HG03460 (cell line): ENCODE data around the gene PMPCB.
A peak's percentile ranks its signal among the peaks of the same experiment; 100 is the strongest.

Source experiments
- ATAC-seq: cut with Tn5 transposase; IDR thresholded peaks from one replicate; pipeline ENCODE4 v1.9.1; 2021; ENCODE audit not compliant: unreplicated experiment

PMPCB gene

GRCh38 chr7:103317009-103317408, 19.8 kb downstream of the PMPCB start:
- ATAC-seq = no peak

- ATAC-seq = no peak
Measured at GRCh38 chr7:103325744-103326143, 28.5 kb downstream of the PMPCB start.

GRCh38 chr7:103336761-103337160, 39.5 kb downstream of the PMPCB start:
- ATAC-seq = no peak

GRCh38 chr7:103338864-103339263, 41.6 kb downstream of the PMPCB start:
- no peak for ATAC-seq

- no peak for ATAC-seq
Measured at GRCh38 chr7:103341466-103341865, 44.2 kb downstream of the PMPCB start.

GRCh38 chr7:103343332-103343731, 46.1 kb downstream of the PMPCB start:
- ATAC-seq = no peak

- ATAC-seq = peak; percentile 14
Measured at GRCh38 chr7:103343758-103344452, 46.7 kb downstream of the PMPCB start.

GRCh38 chr7:103344453-103345149, 47.4 kb downstream of the PMPCB start, which contains the start of gene DNAJC2:
Gene DNAJC2, minus strand, starts transcription at chr7:103344767. Its CDS starts 145 bp downstream, at chr7:103344622.
- ATAC-seq = peak; percentile 78

GRCh38 chr7:103346396-103346795, 49.2 kb downstream of the PMPCB start:
- ATAC-seq = no peak

- ATAC-seq = peak; percentile 73
Measured at GRCh38 chr7:103347507-103348267, 50.5 kb downstream of the PMPCB start, which contains the start of gene PSMC2. Gene PSMC2, plus strand, starts transcription at chr7:103347643. Its CDS starts 69 bp downstream, at chr7:103347712.

GRCh38 chr7:103348452-103348851, 51.2 kb downstream of the PMPCB start:
- ATAC-seq = no peak

GRCh38 chr7:103348959-103349358, 51.7 kb downstream of the PMPCB start:
- no peak for ATAC-seq

GRCh38 chr7:103349805-103350204, 52.6 kb downstream of the PMPCB start:
- ATAC-seq = no peak
